Sigmoid colon (tissue), 7 donors: ENCODE results near the gene OR2T3. TPM values are rescaled to one million over a fixed set of nuclear protein-coding genes. Genes with fewer than 3 reads are reported as not detected.
"Not testable (repeated sequence)": the region's sequence is repeated elsewhere in the genome, so short reads cannot be mapped to it uniquely, and the experiment has no call there.

Source experiments
- DNase-seq: peaks from one replicate; pipeline ENCODE4 v3.0.0-alpha.2; 2019
- H3K27ac ChIP-seq, 4 donors: fragments of 200-600 bp; sonication (generic); one replicate each; pipeline ENCODE4 v1.5.1; 2016 to 2019; ENCODE audit warnings: mild to moderate bottlenecking in 1 of 4
- H3K27me3 ChIP-seq, 3 donors: fragments of 200-600 bp; sonication (generic); one replicate each; pipeline ENCODE4 v1.5.1; 2019; ENCODE audit warnings: mild to moderate bottlenecking in 1 of 3
- H3K36me3 ChIP-seq, 4 donors: fragments of 200-600 bp; sonication (generic); one replicate each; pipeline ENCODE4 v1.5.1; 2016 to 2019
- H3K4me1 ChIP-seq, 4 donors: fragments of 200-600 bp; sonication (generic); one replicate each; pipeline ENCODE4 v1.5.1; 2017 to 2019
- H3K4me3 ChIP-seq, 4 donors: fragments of 200-600 bp; sonication (generic); one replicate each; pipeline ENCODE4 v1.5.1; 2017 to 2019; ENCODE audit warnings: mild to moderate bottlenecking in 2 of 4, moderate library complexity in 1 of 4
- H3K9me3 ChIP-seq, 4 donors: fragments of 200-600 bp in 3 of 4; sonication (generic) in 3 of 4; one replicate each; pipeline versions ENCODE4 v1.5.1 to v1.6.1; 2013 to 2019
- EP300 ChIP-seq, 4 donors: sonication (generic); formaldehyde crosslinking; IDR thresholded peaks; one replicate each; pipeline ENCODE4 v1.6.1; 2017; ENCODE audit warnings: antibody characterized with exemption in 4 of 4
- POLR2A ChIP-seq, 2 donors: fragments of 450-650 bp; IDR thresholded peaks; one replicate each; pipeline ENCODE4 v1.6.1; 2016; ENCODE audit warnings: antibody characterized with exemption in 2 of 2, mild to moderate bottlenecking in 2 of 2, moderate library complexity in 2 of 2
- POLR2AphosphoS5 ChIP-seq, 4 donors: sonication (generic); formaldehyde crosslinking; IDR thresholded peaks; one replicate each; pipeline ENCODE4 v1.6.1; 2017; ENCODE audit warnings: antibody characterized with exemption in 4 of 4
- WGBS, 2 donors: extraction: QIAGEN DNeasy Blood & Tissue Kit; methylation state at CpG; one replicate each; pipeline ENCODE4 v1.1.7; 2013; 5-methylcytosine and 5-hydroxymethylcytosine counted together
- intact Hi-C: fragments of 100-400 bp; cut with DNase I; formaldehyde crosslinking; loops from one replicate; pipeline ENCODE4 v1.15.1; 2023
- polyA plus RNA-seq, 3 donors: library from polyadenylated mRNA; stranded (reverse); fragments of 200-250 nt; gene quantifications; one replicate each; pipeline ENCODE4 v1.2.3, GENCODE V29; 2013
- total RNA-seq, 4 donors: library from RNA; depleted of rRNA; stranded (reverse); fragments of >200 nt; gene quantifications; one replicate each; pipeline ENCODE4 v1.1.0, GENCODE V29; 2016
- TF ChIP-seq, protein P1 (sequence below), 4 experiments: fragments of 450-650 bp in 3 of 4; fragments of 200-600 bp in 1 of 4; IDR thresholded peaks; one replicate each; pipeline ENCODE4 v1.5.1; 2016 to 2019; ENCODE audit warnings: antibody characterized with exemption in 4 of 4, mild to moderate bottlenecking in 3 of 4, moderate library complexity in 2 of 4
- donor health status: healthy with polysubstance abuse.
- donor health status: Bipolar disorder and iron deficiency.
- donor health status: healthy.

The OR2T3 gene
- total and polyA plus RNA-seq, 7 donors: not detected

DNA sequence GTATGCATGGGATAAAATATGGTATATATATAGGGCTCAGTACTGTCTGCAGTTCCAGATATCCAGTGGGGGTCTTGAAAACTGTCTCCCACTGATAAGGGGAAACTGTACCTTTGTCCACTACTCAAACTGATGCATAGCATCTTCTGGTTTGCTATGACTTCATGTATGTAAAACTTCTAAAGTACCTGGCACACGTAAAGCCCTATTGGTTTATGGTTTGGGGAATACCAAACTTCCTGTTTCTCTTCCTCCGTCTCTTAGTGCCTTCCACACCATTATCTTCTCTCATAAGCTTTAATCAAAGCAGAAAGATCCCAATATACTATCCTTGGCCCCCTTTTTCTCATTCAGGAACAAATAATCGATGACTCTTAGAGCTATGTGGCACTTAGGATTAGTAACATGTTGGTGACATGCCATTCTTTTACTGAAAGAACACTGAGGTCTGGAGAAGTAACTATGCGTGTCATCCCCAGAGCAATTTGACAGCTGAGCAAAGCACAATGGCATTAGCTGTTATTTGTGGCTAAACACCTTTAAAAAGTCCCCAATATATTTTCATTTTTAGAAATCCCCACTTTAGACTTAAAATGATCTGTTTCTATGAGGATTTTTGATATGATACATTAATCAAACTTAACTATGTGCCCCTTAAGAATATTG is 24.6 kb upstream of the OR2T3 start:
- intact Hi-C loops, H3K27me3 ChIP-seq, H3K4me1 ChIP-seq, H3K36me3 ChIP-seq, H3K9me3 ChIP-seq, H3K4me3 ChIP-seq, H3K27ac ChIP-seq, DNase-seq: not testable (repeated sequence)
- WGBS, 2 donors: no CpG with 5 or more reads among the region's 4 CpGs

DNA sequence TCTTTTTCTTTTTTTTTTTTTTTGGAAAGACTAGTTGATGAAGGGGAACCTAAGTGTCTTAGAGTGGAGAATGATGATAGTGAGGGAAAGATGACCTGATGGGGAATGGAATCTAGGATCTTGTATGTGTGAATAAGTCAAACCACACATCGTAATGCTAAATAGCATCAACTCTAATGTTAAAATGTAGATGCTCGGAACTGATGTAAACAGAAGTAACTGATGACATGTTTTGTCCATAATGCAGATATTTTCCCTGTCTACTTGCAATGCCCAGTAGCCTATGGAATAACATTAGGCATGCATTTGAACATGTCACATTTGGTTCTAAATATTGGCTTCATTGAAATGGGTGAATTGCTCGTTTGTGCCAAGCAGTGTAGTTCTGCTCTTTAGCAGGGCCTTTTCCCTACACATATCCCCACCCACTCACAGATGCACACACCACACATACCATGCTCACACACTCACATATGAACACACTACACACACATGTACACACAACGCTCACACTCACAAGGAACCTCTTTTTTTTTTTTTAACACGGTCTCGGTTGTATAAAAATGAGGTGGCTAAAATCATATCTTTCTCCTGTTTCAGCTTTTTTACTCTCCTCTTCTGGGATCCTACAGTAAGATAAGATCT is 23.2 kb upstream of the OR2T3 start:
- DNase-seq, intact Hi-C loops, H3K4me1 ChIP-seq, H3K9me3 ChIP-seq, H3K27ac ChIP-seq, H3K36me3 ChIP-seq, H3K4me3 ChIP-seq, H3K27me3 ChIP-seq: not testable (repeated sequence)
- whole genome bisulfite sequencing, 2 donors: 84 to 87% methylated on average over 5 of the region's 6 CpGs

DNA sequence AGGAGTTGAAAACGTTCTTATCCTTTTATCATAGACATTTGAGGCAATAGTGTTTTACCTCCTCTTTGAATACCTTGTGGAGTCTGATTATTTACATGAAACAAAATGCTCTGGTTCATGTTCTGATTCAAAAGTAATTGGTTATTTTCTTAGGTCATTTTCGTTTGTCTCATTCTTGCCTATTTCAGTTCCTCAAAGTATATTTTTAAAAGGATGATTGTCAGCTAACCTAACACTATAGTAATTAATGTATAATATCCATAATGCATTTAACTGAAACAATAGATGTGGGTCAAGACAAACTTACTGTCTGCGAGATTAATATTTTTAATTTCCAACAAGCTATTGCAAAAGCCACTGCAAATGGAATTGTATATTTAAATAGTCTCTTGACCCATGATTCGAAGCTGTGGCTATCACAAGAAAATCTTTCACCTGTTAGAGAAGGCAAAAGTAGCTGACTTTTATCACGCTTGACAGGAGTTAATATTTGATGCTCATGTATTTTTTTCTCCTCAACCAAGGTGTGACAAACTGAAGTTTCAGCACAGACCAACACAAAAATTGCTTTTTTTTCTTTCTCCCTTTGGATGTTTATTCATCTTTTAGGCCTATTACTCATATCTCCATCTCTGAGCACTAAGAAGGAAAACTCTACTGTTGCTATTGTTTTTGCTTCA is 22.5 kb upstream of the OR2T3 start:
- H3K4me1 ChIP-seq, H3K9me3 ChIP-seq, H3K27ac ChIP-seq, H3K27me3 ChIP-seq, intact Hi-C loops, H3K36me3 ChIP-seq, H3K4me3 ChIP-seq, DNase-seq: not testable (repeated sequence)
- 60 to 62% methylated on average over 2 of the region's 5 CpGs for WGBS, 2 donors

DNA sequence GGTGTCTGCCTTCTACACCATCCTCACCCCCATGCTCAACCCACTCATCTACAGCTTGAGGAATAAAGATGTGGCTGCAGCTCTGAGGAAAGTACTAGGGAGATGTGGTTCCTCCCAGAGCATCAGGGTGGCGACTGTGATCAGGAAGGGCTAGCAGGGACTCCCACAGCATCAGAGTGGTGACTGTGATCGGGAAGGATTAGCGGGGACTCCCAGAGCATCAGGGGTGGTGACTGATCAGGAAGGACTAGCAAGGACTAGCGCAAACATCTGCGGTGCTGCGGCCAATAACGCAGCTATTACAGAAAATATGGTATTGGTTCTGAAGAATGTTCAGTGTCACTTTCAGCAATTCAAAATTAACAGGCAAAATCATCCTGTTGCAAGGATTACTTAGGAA is 19.5 kb upstream of the OR2T3 start:
- WGBS, 2 donors: 87 to 95% methylated on average over 7 of the region's 7 CpGs
- H3K4me3 ChIP-seq, H3K27me3 ChIP-seq, H3K27ac ChIP-seq, intact Hi-C loops, H3K36me3 ChIP-seq, DNase-seq, H3K4me1 ChIP-seq, H3K9me3 ChIP-seq: not testable (repeated sequence)

DNA sequence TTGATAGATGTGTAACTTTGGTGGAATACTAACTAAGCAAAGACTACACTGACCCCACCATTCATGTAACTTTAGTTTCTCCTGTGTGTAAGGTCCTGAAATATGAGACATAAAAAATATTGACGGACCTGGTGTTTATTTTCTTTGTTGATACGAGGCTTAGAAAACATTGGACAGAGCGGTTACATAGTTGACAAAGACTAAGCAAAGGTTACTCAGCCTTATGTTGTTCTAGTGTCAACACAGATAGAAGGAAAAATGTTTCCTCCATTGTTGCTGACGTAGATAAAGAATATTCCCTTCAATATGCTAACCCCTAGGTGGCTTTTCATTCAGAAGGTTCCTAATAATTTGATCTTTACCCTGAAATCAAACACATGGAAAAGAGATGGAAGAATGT is 18.1 kb upstream of the OR2T3 start:
- H3K9me3 ChIP-seq, H3K27ac ChIP-seq, intact Hi-C loops, H3K4me3 ChIP-seq, H3K27me3 ChIP-seq, DNase-seq, H3K4me1 ChIP-seq, H3K36me3 ChIP-seq: not testable (repeated sequence)
- WGBS, 2 donors: 64 to 72% methylated on average over 1 to 2 of the region's 4 CpGs

DNA sequence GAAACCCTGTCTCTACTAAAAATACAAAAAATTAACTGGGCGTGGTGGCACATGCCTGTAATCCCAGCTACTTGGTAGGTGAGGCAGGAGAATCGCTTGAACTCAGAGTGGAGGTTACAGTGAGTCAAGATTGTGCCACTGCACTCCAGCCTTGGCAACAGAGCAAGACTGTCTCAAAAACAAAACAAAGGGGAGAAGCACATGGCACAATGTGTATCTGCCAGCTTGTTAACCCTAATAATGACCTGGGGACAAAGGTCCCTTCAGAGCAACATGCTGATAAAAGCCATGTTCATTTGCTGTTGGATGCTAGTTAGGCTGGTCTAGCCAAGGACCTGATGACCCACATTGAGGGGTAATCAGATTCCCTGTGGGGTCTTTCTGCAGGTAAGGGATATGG is 16.5 kb upstream of the OR2T3 start:
- WGBS, 2 donors: no CpG with 5 or more reads among the region's 2 CpGs
- H3K9me3 ChIP-seq, intact Hi-C loops: not testable (repeated sequence)

DNA sequence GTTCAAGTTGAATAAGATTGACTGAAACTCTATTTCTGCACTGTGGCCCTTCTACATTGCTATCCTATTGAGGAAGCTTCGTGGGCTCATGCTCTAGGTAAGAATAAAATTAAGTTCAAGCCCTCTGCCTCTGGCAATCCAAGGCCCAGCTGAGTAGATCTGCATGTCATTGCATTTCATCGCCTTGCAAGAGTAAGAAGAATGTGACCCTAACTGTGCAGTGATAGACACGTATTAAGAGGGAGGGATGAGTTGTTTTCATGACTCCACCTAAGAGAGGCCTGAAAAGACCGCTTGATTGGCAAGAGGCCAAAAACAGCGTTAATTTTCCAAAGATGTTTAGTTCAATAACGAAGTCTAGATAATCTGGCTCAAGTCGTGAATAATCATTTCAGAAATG is 14.0 kb upstream of the OR2T3 start:
- H3K36me3 ChIP-seq, H3K9me3 ChIP-seq, intact Hi-C loops, H3K27me3 ChIP-seq, H3K4me1 ChIP-seq, H3K4me3 ChIP-seq, DNase-seq, H3K27ac ChIP-seq: not testable (repeated sequence)
- 71 to 81% methylated on average over 7 of the region's 7 CpGs for WGBS, 2 donors

More for the DNA sequence above, 16.5 kb upstream of the OR2T3 start:
- not testable (repeated sequence) for H3K4me3 ChIP-seq, H3K4me1 ChIP-seq, DNase-seq, H3K27ac ChIP-seq, H3K36me3 ChIP-seq, H3K27me3 ChIP-seq

DNA sequence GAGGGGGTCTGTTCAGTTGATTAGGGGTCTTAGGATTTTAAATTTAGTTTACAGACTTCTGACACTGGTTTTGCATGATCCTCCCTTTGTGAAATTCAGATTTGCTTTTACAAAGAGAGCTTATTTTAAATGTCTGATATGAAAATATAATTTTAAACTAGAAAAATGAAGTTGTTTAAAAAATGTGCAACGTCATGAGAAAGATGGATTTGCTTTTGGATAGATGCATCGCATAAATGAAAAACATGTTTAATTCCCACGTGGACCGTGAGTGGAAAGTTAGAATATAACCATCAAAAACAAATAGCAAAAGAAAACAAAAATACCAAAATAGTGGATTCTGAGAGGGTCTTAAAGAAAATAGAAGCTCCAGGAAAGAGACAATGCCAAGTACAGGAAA is 2.0 kb upstream of the OR2T3 start:
- intact Hi-C loops: no loop called here
- 92 to 95% methylated on average over 4 of the region's 4 CpGs for WGBS, 2 donors
- no peaks in the 10 kb centered on the region for H3K27me3 ChIP-seq
- no peak overlapping the region for H3K27ac ChIP-seq
- no peak for TF ChIP-seq POLR2AphosphoS5 (IDR thresholded peaks at IDR 0.05)
- TF ChIP-seq, protein P1, sequence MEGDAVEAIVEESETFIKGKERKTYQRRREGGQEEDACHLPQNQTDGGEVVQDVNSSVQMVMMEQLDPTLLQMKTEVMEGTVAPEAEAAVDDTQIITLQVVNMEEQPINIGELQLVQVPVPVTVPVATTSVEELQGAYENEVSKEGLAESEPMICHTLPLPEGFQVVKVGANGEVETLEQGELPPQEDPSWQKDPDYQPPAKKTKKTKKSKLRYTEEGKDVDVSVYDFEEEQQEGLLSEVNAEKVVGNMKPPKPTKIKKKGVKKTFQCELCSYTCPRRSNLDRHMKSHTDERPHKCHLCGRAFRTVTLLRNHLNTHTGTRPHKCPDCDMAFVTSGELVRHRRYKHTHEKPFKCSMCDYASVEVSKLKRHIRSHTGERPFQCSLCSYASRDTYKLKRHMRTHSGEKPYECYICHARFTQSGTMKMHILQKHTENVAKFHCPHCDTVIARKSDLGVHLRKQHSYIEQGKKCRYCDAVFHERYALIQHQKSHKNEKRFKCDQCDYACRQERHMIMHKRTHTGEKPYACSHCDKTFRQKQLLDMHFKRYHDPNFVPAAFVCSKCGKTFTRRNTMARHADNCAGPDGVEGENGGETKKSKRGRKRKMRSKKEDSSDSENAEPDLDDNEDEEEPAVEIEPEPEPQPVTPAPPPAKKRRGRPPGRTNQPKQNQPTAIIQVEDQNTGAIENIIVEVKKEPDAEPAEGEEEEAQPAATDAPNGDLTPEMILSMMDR (IDR thresholded peaks at IDR 0.05): no peak
- no peak for TF ChIP-seq EP300 (IDR thresholded peaks at IDR 0.05)
- TF ChIP-seq POLR2A (IDR thresholded peaks at IDR 0.05): no peak
- no peaks in the 10 kb centered on the region for H3K4me1 ChIP-seq
- H3K4me3 ChIP-seq: no peak overlapping the region
- no peaks in the 10 kb centered on the region for H3K36me3 ChIP-seq
- peaks cover 0 to 3% (median 0%) of the 10 kb centered on the region in 4 donors for H3K9me3 ChIP-seq
- no peak for DNase-seq

DNA sequence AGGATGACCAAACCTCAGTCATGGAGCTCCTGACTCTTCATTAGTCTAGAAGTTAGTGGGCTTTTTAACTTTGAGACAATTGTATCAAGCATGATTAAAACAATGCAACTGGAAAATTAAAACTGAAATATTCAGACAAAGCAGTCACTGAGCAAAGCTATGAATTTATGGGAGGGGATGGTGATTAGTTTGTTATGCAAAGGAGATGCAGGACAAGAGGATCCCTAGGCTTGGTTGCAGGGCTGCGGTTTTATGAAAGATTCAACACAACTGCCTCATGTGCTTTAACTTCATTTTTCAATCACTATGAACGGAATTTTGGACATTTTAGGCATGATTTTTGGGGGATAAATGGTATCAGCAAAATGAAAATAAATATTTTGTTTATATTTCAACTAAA is 1.0 kb upstream of the OR2T3 start:
- H3K36me3 ChIP-seq, H3K9me3 ChIP-seq, H3K27me3 ChIP-seq, DNase-seq, H3K4me1 ChIP-seq, H3K27ac ChIP-seq, intact Hi-C loops, H3K4me3 ChIP-seq: not testable (repeated sequence)
- 50 to 69% methylated on average over 2 of the region's 2 CpGs for WGBS, 2 donors

DNA sequence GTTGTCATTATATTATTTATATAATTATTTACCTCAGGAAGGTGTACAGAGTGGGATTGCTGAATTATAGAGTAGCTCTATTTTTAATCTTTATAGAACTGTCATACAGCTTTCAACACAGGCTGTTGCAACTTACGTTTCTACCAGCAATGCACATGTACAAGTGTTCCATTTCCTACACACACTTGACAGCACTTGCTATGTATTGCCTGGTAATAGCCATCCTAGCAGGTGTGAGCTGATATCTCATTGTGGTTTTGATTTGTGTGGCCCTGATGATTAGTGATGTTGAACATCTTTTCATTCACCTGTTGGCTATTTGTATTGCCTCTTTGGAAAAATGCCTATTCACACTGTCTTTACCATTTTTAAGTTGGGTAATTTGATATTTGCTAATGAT is 2.5 kb downstream of the OR2T3 start:
- intact Hi-C loops, H3K27ac ChIP-seq, H3K36me3 ChIP-seq, H3K4me1 ChIP-seq, DNase-seq, H3K27me3 ChIP-seq, H3K4me3 ChIP-seq, H3K9me3 ChIP-seq: not testable (repeated sequence)
- WGBS, 2 donors: no CpG with 5 or more reads among the region's 1 CpG

DNA sequence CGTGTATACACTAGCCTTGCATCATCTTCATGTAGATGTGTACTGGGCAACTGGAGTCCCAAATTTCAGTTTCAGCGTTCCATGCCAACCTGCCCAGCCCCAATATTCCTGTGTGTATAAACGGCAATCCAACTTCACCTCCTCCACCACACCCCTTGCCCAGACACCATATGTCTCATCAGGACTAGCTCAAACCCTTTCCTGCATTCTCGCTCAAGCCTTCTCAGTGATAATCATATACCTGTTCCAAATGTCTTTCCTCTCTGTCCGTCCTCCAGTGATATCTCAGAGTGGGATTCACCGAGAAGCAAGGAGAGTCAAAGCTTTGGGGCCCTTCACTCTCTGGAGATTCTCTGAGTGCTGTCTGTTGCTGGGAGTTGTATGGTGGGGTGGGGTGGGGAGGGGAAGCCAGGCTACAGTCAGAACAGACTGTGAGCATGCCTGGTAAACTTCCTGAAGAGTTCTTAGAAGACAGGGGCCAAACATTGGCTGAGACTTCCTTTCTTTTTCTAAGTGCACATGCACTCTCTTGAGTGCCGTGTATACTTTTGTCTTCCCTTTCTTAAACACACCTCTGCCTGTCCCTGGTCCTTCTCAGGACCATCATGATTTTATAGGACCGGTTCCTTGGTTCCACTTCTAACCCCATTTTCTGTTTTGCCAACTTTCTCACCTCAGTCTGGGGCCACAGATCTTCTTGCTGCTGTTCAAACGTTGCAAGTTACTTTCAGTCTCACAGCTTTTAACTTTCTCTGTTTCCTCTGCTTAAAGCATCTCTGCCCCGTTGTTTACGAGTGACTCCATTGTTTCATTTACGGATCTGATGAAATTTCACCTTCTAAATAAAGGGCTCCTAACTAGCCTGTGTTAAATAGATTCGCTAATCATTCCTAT is 8.8 kb downstream of the OR2T3 start:
- H3K36me3 ChIP-seq, H3K27ac ChIP-seq, intact Hi-C loops, H3K27me3 ChIP-seq, DNase-seq, H3K4me3 ChIP-seq, H3K4me1 ChIP-seq, H3K9me3 ChIP-seq: not testable (repeated sequence)
- 59 to 73% methylated on average over 13 of the region's 13 CpGs for WGBS, 2 donors
